PC-3 (cell line): ENCODE measurements around the gene HOXA2. TPM values are rescaled to one million over a fixed set of nuclear protein-coding genes. Genes with fewer than 3 reads are reported as not detected.

Source experiments
- ATAC-seq: fragments of 200-7000 bp; cut with Tn5 transposase; 2 replicates; pipeline ENCODE4 v1.9.1; 2020; ENCODE audit warnings: mild to moderate bottlenecking, moderate library complexity
- BruUV-seq: library from RNA; stranded (reverse); fragments of 400-500 nt; replicated peaks from 2 replicates; lab custom pipeline; 2021; lab: Mats Ljungman, UMichigan
- CTCF ChIA-PET: fragments of 300-600 bp; sonication (Branson Sonifier 250); formaldehyde crosslinking; loops from one replicate; lab custom pipeline; 2022; ENCODE audit warnings: antibody characterized with exemption; lab: Charles Lee
- POLR2A ChIA-PET: fragments of 300-600 bp; sonication (Branson Sonifier 250); formaldehyde crosslinking; loops from one replicate; lab custom pipeline; 2022; ENCODE audit warnings: antibody characterized with exemption; ENCODE audit not compliant: unreplicated experiment; lab: Charles Lee
- DNase-seq: peaks from one replicate; pipeline ENCODE4 v3.0.0-alpha.2; 2015
- H2AFZ ChIP-seq: fragments of 300-600 bp; sonication (generic); 2 replicates; pipeline ENCODE4 v1.6.0; 2016; ENCODE audit warnings: antibody characterized with exemption, low read length
- H3F3A ChIP-seq: fragments of 300-600 bp; sonication (generic); one replicate; pipeline ENCODE4 v1.6.0; 2017; ENCODE audit warnings: antibody characterized with exemption, low read length, control low read depth, mild to moderate bottlenecking; ENCODE audit not compliant: unreplicated experiment
- H3K27ac ChIP-seq: fragments of 300-600 bp; sonication (generic); 2 replicates; pipeline ENCODE4 v1.5.1; 2016; ENCODE audit warnings: mild to moderate bottlenecking, low read length
- H3K27me3 ChIP-seq: fragments of 300-600 bp; sonication (generic); 2 replicates; pipeline ENCODE4 v1.6.1; 2016; ENCODE audit warnings: low read length, mixed read lengths
- H3K36me3 ChIP-seq: fragments of 300-600 bp; sonication (generic); 2 replicates; pipeline ENCODE4 v1.6.1; 2016; ENCODE audit warnings: low read depth, mixed run types, low read length, mixed read lengths
- H3K4me1 ChIP-seq: fragments of 300-600 bp; sonication (generic); 2 replicates; pipeline ENCODE4 v1.5.1; 2016; ENCODE audit warnings: low read length; ENCODE audit not compliant: insufficient read depth
- H3K4me2 ChIP-seq: fragments of 300-600 bp; sonication (generic); 2 replicates; pipeline ENCODE4 v1.6.0; 2016; ENCODE audit warnings: low read length
- H3K4me3 ChIP-seq: fragments of 300-600 bp; sonication (generic); 2 replicates; pipeline ENCODE4 v1.5.1; 2016; ENCODE audit warnings: mild to moderate bottlenecking, low read length, mixed read lengths
- H3K79me2 ChIP-seq: fragments of 300-600 bp; sonication (generic); 2 replicates; pipeline ENCODE4 v1.6.1; 2017; ENCODE audit warnings: low read length, mixed read lengths
- H3K9ac ChIP-seq: fragments of 300-600 bp; sonication (generic); 2 replicates; pipeline ENCODE4 v1.6.0; 2016; ENCODE audit warnings: mild to moderate bottlenecking, low read length
- H3K9me2 ChIP-seq: fragments of 300-600 bp; sonication (generic); replicated peaks from 2 replicates; pipeline ENCODE4 v1.6.1; 2016; ENCODE audit warnings: mixed run types, low read length, mixed read lengths
- H3K9me3 ChIP-seq: fragments of 300-600 bp; sonication (generic); 2 replicates; pipeline ENCODE4 v1.6.1; 2016; ENCODE audit warnings: low read length, mixed read lengths
- H4K20me1 ChIP-seq: fragments of 300-600 bp; sonication (generic); 2 replicates; pipeline ENCODE4 v1.6.1; 2016; ENCODE audit warnings: low read length, mixed read lengths
- CTCF ChIP-seq: fragments of 300-600 bp; sonication (generic); conservative IDR thresholded peaks from 2 replicates; pipeline ENCODE4 v1.5.1; 2017; ENCODE audit warnings: antibody characterized with exemption, low read depth, mild to moderate bottlenecking, low read length
- EZH2 ChIP-seq: fragments of 300-600 bp; sonication (generic); IDR thresholded peaks from one replicate; pipeline ENCODE4 v1.6.1; 2017; ENCODE audit warnings: antibody characterized with exemption, mild to moderate bottlenecking, low read length; ENCODE audit not compliant: unreplicated experiment
- EZH2phosphoT487 ChIP-seq: fragments of 300-600 bp; sonication (generic); IDR thresholded peaks from 2 replicates; pipeline ENCODE4 v1.6.1; 2018; ENCODE audit warnings: mild to moderate bottlenecking, antibody characterized with exemption, low read length, borderline replicate concordance
- intact Hi-C: fragments of 100-400 bp; cut with micrococcal nuclease; formaldehyde crosslinking; loops from 2 replicates; pipeline ENCODE4 v1.9.0; 2023
- total RNA-seq: library from RNA; depleted of rRNA; stranded (reverse); fragments of >200 nt; gene quantifications from 2 replicates; pipeline ENCODE4 v1.2.3, GENCODE V29; 2014

The HOXA2 gene
- total RNA-seq, 1 experiment from 2014 or later = 0.07 TPM

- H3K9me2 ChIP-seq = no peaks in the 10 kb centered on the region
- H3K27ac ChIP-seq = peak overlapping the region; percentile 87
- intact Hi-C loops = loop anchor here (1.0 to 2.0 kb wide), 3 partner anchors 15 to 36 kb away; no protein-coding TSS in a partner anchor
- TF ChIP-seq CTCF (no peak), EZH2 (no peak), EZH2phosphoT487 (no peak)
- ChIA-PET POLR2A (interaction anchor here (0.5 to 1.5 kb wide), 7 partner anchors 14 to 997 kb away, joined by 3 to 21 read pairs (median 6); no protein-coding TSS in a partner anchor), CTCF (interaction anchor here (0.6 to 1.2 kb wide), 4 partner anchors 26 to 769 kb away, joined by 3 to 8 read pairs (median 4); no protein-coding TSS in a partner anchor)
- DNase-seq (peak; percentile 89), ATAC-seq (peak; percentile 53)
- H3K4me1 ChIP-seq = peaks cover 45% of the 10 kb centered on the region
- H4K20me1 ChIP-seq = no peaks in the 10 kb centered on the region
- H3K9me3 ChIP-seq = no peaks in the 10 kb centered on the region
- peak overlapping the region; percentile 15; the same call in 1 of the 2 replicates for H3K9ac ChIP-seq
- peaks cover 34% of the 10 kb centered on the region for H3K79me2 ChIP-seq
- peak overlapping the region; percentile 64 for H3K4me2 ChIP-seq
- H3K27me3 ChIP-seq = no peaks in the 10 kb centered on the region
- H3K4me3 ChIP-seq = no peak overlapping the region
- no peak overlapping the region for H2AFZ ChIP-seq
- H3F3A ChIP-seq = no peaks in the 10 kb centered on the region
- H3K36me3 ChIP-seq = no peaks in the 10 kb centered on the region
- BruUV-seq = no TSS peak
Measured at GRCh38 chr7:27134392-27134791, 31.9 kb upstream of the HOXA2 start.

- Histone ChIP-seq H3K36me3 (no peaks in the 10 kb centered on the region), H3K79me2 (peaks cover 40% of the 10 kb centered on the region), H3K4me1 (peaks cover 46% of the 10 kb centered on the region), H3K9me2 (no peaks in the 10 kb centered on the region), H3K4me2 (peak overlapping the region; percentile 64), H3K27me3 (no peaks in the 10 kb centered on the region), H3K9ac (peak overlapping the region; percentile 31; the same call in 1 of the 2 replicates), H3K9me3 (no peaks in the 10 kb centered on the region), H3K27ac (peak overlapping the region; percentile 87), H3F3A (no peaks in the 10 kb centered on the region), H4K20me1 (no peaks in the 10 kb centered on the region), H2AFZ (no peak overlapping the region), H3K4me3 (no peak overlapping the region)
- CTCF ChIA-PET = interaction anchor here (0.6 kb wide), 1 partner anchor 265 kb away, joined by 3 read pairs; no protein-coding TSS in a partner anchor
- TF ChIP-seq EZH2 (no peak), EZH2phosphoT487 (no peak), CTCF (no peak)
- DNase-seq = no peak
- no TSS peak for BruUV-seq
- ATAC-seq = no peak
- POLR2A ChIA-PET = interaction anchor here (0.5 to 1.5 kb wide), 4 partner anchors 15 to 832 kb away, joined by 3 to 12 read pairs (median 4); no protein-coding TSS in a partner anchor
- intact Hi-C loops = loop anchor here (1.0 to 2.0 kb wide), 3 partner anchors 16 to 35 kb away; no protein-coding TSS in a partner anchor
Measured at GRCh38 chr7:27133409-27134231, 31.1 kb upstream of the HOXA2 start.
